Right ventricle myocardium superior (tissue), 1 donor: ENCODE data around the gene SCFD2. TPM values are rescaled to one million over a fixed set of nuclear protein-coding genes. Genes with fewer than 3 reads are reported as not detected.
"Not testable (repeated sequence)": the region's sequence is repeated elsewhere in the genome, so short reads cannot be mapped to it uniquely, and the experiment has no call there.

ENCODE experiments used
- ATAC-seq: fragments of 200-7000 bp; cut with Tn5 transposase; one replicate; pipeline ENCODE4 v1.9.1; 2020; ENCODE audit warnings: mild to moderate bottlenecking; ENCODE audit not compliant: poor library complexity
- DNase-seq: peaks from one replicate; pipeline ENCODE4 v3.0.0-alpha.2; 2020
- intact Hi-C: fragments of 100-400 bp; cut with DNase I; formaldehyde crosslinking; loops from one replicate; pipeline ENCODE4 v1.11.2; 2022
- total RNA-seq: library from RNA; stranded (reverse); fragmentation: NEBNext Ultra II Directional; extraction: Animal tissue kit (Norgen Biotek cat#: 25700); gene quantifications from one replicate; pipeline ENCODE4 v1.2.1, GENCODE V29; 2021
- donor health status: DM: no; HTN: yes; CAD: no; lungs with severe emphysema.

The SCFD2 gene
- total RNA-seq, 1 donor from 2014 or later, result 9.1 TPM

DNA sequence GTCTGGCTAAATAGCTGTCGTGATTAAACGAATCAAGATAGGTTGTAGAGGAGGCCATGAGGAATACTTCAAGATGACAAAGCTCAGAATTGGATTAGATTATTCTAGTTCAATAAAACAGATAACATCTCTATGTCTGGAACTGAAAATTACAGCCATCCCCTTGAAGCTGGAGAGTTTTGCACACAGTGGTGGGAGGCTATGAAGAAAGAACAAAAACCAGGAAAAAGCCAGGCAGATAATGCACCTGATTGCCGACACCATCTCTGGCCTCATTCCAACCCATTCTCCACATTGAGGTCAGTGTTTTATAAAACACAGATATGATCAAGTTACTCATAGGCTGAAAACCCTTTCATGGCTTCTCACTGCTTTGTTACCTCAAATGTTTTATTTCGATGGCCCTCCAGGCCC lies 315.5 kb downstream of the SCFD2 start:
- intact Hi-C loops, result no loop called here
- no peak for DNase-seq
- no peak for ATAC-seq

GRCh38 chr4:53049528-53049927 lies 316.3 kb downstream of the SCFD2 start:
- DNase-seq (no peak), ATAC-seq (no peak)
- intact Hi-C loops, result no loop called here

DNA sequence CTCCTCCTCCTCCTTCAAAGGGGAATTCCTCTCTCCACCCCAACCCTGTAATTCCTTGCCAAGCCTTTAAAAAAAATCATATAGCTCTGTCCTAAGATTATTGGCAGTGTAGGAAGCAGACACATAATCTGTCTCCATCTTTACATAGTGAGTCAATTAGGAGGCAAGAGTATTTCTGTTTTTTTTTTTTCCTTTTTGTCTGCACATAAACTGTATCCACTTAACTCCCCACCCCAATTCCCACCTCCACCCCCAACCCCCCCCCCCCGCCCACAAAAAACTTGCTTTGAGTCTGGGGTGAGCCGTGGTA lies 321.3 kb downstream of the SCFD2 start:
- intact Hi-C loops, result no loop called here
- ATAC-seq, result no peak
- DNase-seq, result no peak

DNA sequence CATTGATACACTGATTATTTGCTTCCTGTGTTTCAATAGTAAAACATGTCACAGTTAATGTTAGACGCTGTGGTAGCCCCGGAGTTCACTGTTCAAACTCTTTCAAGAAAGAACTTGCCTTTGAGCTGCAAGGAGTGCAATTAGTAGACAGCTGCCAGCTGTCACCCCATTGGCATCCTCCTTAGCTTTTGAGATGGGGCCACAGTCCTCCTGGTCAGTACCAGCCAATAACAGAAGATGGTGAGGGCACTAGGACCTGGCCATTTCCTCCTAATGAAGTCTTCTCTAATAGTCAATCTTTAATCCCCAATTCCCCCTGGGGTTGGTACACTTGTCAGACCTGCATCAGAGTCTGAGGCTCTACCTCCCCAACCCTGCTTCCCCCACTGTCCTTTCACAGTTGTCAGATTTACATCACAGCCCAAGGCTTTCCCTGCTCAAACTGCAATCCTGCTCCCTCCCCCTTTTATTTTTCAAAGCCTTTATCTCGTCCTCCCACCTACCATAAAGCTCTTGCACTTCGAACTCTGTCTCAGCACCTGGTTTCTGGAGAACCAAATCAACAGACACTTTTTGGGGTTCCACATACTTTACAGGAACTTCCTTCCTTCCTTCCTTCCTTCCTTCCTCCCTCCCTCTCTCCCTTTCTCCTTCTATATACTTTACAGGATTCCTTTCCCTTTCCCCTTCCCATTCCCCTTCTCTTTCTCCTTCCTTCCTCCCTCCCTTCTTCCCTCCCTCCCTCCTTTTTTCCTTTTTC lies 321.8 kb downstream of the SCFD2 start:
- no peak for DNase-seq
- intact Hi-C loops, result no loop called here
- no peak for ATAC-seq

GRCh38 chr4:53043055-53043454 lies 322.8 kb downstream of the SCFD2 start:
- intact Hi-C loops, result no loop called here
- ATAC-seq, result no peak
- DNase-seq, result no peak

- intact Hi-C loops, result no loop called here
- DNase-seq (no peak), ATAC-seq (no peak)
These were observed 325.0 kb downstream of the SCFD2 start for GRCh38 chr4:53040851-53041250.

DNA sequence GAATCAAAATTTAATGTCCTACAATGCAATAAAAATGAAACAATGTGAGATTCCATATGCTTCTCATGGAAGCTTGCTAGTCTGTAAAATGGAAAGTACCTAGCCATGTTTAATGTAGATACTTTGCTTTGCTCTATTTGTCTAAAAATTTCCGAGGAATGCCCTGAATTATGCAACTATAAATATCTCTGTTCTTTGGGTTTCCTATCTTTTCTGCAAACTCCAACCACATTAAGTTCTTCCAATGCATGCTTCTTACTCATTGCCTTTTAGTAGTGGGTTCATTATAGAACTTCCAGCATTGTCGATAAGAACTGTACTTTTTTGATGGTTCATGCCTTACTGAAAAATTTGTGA lies 325.4 kb downstream of the SCFD2 start:
- DNase-seq (no peak), ATAC-seq (no peak)
- intact Hi-C loops, result no loop called here

GRCh38 chr4:53039741-53040458 lies 326.0 kb downstream of the SCFD2 start:
- ATAC-seq, result no peak
- intact Hi-C loops, result no loop called here
- no peak for DNase-seq

- intact Hi-C loops, result no loop called here
- ATAC-seq (no peak), DNase-seq (no peak)
These were observed 328.0 kb downstream of the SCFD2 start for GRCh38 chr4:53037892-53038291.

GRCh38 chr4:53032908-53033307 lies 333.0 kb downstream of the SCFD2 start:
- DNase-seq, intact Hi-C loops, ATAC-seq: not testable (repeated sequence)

GRCh38 chr4:53026233-53026632 lies 339.6 kb downstream of the SCFD2 start:
- intact Hi-C loops, result no loop called here
- ATAC-seq, result no peak

GRCh38 chr4:53023677-53024299 lies 342.1 kb downstream of the SCFD2 start:
- ATAC-seq, result no peak
- DNase-seq, result no peak
- intact Hi-C loops, result no loop called here

More at GRCh38 chr4:53026233-53026632, 339.6 kb downstream of the SCFD2 start:
- no peak for DNase-seq

GRCh38 chr4:53022513-53023100 lies 343.3 kb downstream of the SCFD2 start:
- ATAC-seq (peak; percentile 68), DNase-seq (no peak)
- intact Hi-C loops, result no loop called here

GRCh38 chr4:53021754-53022512 lies 343.9 kb downstream of the SCFD2 start:
- intact Hi-C loops, result no loop called here
- DNase-seq (no peak), ATAC-seq (peak; percentile 42)

GRCh38 chr4:53019485-53020382 lies 346.1 kb downstream of the SCFD2 start:
- ATAC-seq (peak; percentile 42), DNase-seq (no peak)
- intact Hi-C loops, result loop anchor here (5.0 to 10.0 kb wide), 4 partner anchors 125 to 1218 kb away; partner anchors contain the start of gene SCFD2

DNA sequence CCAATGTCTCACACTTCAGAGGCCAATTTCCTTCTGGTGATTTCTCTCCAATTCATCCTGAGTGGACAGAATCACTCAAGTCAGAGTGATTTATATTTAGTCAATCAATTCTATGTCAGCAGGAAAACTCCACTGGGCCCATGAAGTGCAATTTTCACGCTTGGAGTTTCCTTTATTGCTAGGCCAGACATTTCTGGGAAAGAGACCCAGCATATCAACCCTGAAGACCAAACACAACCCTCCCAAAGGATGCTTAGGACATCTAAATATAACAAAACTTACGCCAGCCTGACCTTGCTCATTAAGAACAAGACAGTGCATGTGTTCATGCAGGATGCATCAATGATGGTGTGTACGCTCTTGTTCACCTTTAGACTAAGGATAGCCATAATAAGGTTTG lies 347.4 kb downstream of the SCFD2 start:
- no peak for DNase-seq
- no peak for ATAC-seq

GRCh38 chr4:53016099-53016820 lies 349.6 kb downstream of the SCFD2 start:
- DNase-seq, result no peak
- intact Hi-C loops, result loop anchor here (5.0 to 10.0 kb wide), 4 partner anchors 129 to 1221 kb away; partner anchors contain the start of gene SCFD2
- no peak for ATAC-seq

More for the DNA sequence above, 347.4 kb downstream of the SCFD2 start:
- intact Hi-C loops, result loop anchor here (5.0 to 10.0 kb wide), 4 partner anchors 126 to 1219 kb away; partner anchors contain the start of gene SCFD2
